Upper lobe of left lung (tissue), 4 donors: ENCODE data around the gene CERKL.

Experiments used
- POLR2A ChIP-seq, 4 donors: fragments of 450-650 bp; IDR thresholded peaks; one replicate each; pipeline ENCODE4 v1.5.1; 2016 to 2017; ENCODE audit warnings: antibody characterized with exemption in 4 of 4, mild to moderate bottlenecking in 2 of 4
- TF ChIP-seq, protein P1 (sequence below), 6 experiments: fragments of 450-650 bp in 4 of 6; fragments of 200-600 bp in 2 of 6; sonication (generic) in 2 of 6; IDR thresholded peaks; one replicate each; pipeline ENCODE4 v1.5.1; 2016 to 2019; ENCODE audit warnings: antibody characterized with exemption in 6 of 6

DNA sequence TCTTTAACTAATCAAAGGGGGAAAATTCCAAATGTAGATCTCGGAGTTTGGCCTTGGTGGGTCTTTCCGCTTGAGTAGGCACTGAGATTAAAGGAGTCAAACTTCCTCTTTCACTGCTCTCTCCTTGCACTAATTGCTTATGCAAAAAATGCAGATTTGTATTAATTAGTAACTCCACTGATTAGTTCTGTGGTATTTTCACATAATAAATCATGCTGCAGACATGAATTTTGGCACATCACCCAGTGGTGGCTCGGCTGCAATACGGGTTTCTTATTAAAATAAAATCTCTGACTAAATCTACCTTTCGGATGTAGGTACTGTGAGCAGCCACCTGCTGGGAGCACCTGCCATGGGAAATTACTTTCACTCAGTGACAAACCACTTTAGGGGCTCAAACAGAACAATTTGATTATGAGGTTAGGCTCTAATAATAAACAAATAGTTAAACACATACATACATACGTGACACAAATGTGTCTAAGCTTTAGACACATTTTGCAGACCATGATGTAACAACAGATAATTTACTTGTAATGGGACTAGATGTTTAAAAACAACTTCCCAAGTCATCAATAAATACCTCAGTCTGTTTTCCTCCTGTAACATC lies 29.8 kb upstream of the CERKL start:
- TF ChIP-seq, protein P1, sequence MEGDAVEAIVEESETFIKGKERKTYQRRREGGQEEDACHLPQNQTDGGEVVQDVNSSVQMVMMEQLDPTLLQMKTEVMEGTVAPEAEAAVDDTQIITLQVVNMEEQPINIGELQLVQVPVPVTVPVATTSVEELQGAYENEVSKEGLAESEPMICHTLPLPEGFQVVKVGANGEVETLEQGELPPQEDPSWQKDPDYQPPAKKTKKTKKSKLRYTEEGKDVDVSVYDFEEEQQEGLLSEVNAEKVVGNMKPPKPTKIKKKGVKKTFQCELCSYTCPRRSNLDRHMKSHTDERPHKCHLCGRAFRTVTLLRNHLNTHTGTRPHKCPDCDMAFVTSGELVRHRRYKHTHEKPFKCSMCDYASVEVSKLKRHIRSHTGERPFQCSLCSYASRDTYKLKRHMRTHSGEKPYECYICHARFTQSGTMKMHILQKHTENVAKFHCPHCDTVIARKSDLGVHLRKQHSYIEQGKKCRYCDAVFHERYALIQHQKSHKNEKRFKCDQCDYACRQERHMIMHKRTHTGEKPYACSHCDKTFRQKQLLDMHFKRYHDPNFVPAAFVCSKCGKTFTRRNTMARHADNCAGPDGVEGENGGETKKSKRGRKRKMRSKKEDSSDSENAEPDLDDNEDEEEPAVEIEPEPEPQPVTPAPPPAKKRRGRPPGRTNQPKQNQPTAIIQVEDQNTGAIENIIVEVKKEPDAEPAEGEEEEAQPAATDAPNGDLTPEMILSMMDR (IDR thresholded peaks at IDR 0.05): no peak
- no peak for TF ChIP-seq POLR2A (IDR thresholded peaks at IDR 0.05)
